Endothelial cell of umbilical vein (primary cell): ENCODE data around the gene JPT2.

Experiments
- JUN ChIP-seq: IDR thresholded peaks from 2 replicates; pipeline ENCODE4 v1.6.1; 2011; ENCODE audit warnings: borderline replicate concordance, low read depth; ENCODE audit not compliant: insufficient read length, insufficient read depth
- MAX ChIP-seq: IDR thresholded peaks from 2 replicates; pipeline ENCODE4 v1.6.1; 2011; ENCODE audit not compliant: insufficient read depth, insufficient read length
- MYC ChIP-seq: IDR thresholded peaks from one replicate; pipeline ENCODE4 v1.6.1; 2011; ENCODE audit warnings: mild to moderate bottlenecking, low read depth, low read length
- POLR2A ChIP-seq: IDR thresholded peaks from 2 replicates; pipeline ENCODE4 v1.6.1; 2012; ENCODE audit warnings: low read depth, mild to moderate bottlenecking, control low read depth, low read length
- POLR2AphosphoS5 ChIP-seq: IDR thresholded peaks from 2 replicates; pipeline ENCODE4 v1.6.1; 2012; ENCODE audit warnings: low read depth, mild to moderate bottlenecking, control low read depth, low read length, moderate library complexity; ENCODE audit not compliant: insufficient read depth
- TF ChIP-seq, protein P1 (sequence below), 2 donors: IDR thresholded peaks; 1 replicate in 1 of 2; 2 replicates in 1 of 2; pipeline ENCODE4 v1.5.1; 2011; ENCODE audit warnings: low read length in 2 of 2, mild to moderate bottlenecking in 2 of 2, moderate library complexity in 2 of 2, control low read depth in 1 of 2, inconsistent platforms in 1 of 2, low read depth in 1 of 2; ENCODE audit not compliant: insufficient read depth in 1 of 2; ENCODE audit errors: extremely low read depth in 1 of 2

DNA sequence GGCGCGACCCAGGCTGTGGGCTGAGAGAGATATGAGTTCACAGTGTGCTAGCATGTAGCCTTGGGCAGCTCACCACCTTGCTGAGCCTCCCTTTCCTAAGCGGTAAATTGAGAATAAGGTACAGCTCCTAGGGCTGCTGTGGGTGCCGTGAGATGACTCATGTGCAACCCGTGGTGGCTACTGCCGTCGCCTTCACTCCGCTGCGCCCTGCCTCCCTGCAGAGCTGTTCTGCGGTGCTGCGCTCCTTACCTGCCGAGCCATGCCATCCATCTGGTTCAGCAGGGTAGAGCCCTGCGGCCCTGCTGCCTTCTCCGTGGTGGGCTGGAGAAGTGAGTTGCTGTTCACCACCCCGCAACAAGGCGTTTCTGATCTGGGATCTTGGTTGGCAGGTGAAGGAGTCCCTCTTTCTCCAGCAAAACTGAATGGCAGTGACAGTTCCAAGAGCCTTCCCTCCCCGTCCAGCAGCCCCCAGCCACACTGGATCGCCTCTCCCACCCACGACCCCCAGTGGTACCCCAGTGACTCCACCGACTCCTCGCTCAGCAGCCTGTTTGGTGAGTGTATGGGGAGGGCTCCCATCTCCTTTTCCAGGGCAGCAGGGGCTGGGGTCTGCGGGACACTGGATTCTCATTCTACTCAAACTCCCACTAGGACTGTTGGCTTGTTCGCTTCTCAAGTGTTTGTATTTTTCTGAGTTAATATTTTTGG is 9.3 kb upstream of the JPT2 start:
- TF ChIP-seq POLR2A (no peak), JUN (no peak), MAX (no peak), MYC (no peak), POLR2AphosphoS5 (no peak)
- TF ChIP-seq, protein P1, sequence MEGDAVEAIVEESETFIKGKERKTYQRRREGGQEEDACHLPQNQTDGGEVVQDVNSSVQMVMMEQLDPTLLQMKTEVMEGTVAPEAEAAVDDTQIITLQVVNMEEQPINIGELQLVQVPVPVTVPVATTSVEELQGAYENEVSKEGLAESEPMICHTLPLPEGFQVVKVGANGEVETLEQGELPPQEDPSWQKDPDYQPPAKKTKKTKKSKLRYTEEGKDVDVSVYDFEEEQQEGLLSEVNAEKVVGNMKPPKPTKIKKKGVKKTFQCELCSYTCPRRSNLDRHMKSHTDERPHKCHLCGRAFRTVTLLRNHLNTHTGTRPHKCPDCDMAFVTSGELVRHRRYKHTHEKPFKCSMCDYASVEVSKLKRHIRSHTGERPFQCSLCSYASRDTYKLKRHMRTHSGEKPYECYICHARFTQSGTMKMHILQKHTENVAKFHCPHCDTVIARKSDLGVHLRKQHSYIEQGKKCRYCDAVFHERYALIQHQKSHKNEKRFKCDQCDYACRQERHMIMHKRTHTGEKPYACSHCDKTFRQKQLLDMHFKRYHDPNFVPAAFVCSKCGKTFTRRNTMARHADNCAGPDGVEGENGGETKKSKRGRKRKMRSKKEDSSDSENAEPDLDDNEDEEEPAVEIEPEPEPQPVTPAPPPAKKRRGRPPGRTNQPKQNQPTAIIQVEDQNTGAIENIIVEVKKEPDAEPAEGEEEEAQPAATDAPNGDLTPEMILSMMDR (IDR thresholded peaks at IDR 0.05; ENCODE audit: extremely low read depth in 1 of 2, insufficient read depth in 1 of 2, low read depth in 1 of 2, low read length in 2 of 2): no peak
